Neural cell (in vitro differentiated cells): ENCODE measurements around the gene BRCA2. TPM values are rescaled to one million over a fixed set of nuclear protein-coding genes. Genes with fewer than 3 reads are reported as not detected.

ENCODE experiments used
- H2AFZ ChIP-seq: fragments of 200-600, 300-800 bp; sonication (generic), shearing (Covaris generic); 2 replicates; pipeline ENCODE4 v1.6.0; 2014; ENCODE audit warnings: low read depth, mild to moderate bottlenecking, antibody characterized with exemption, low read length, moderate library complexity
- H3F3A ChIP-seq: fragments of 200-600 bp; shearing (Covaris generic); 2 replicates; pipeline ENCODE4 v1.6.1; 2016; ENCODE audit warnings: mild to moderate bottlenecking, moderate library complexity, mixed read lengths, antibody characterized with exemption, low read length; ENCODE audit not compliant: insufficient read depth, poor library complexity, severe bottlenecking
- H3K27ac ChIP-seq: fragments of 200-600, 300-800 bp; sonication (generic), shearing (Covaris generic); 2 replicates; pipeline ENCODE4 v1.5.1; 2014; ENCODE audit warnings: mild to moderate bottlenecking, low read length, moderate library complexity
- H3K27me3 ChIP-seq: fragments of 300-800, 200-600 bp; sonication (generic), shearing (Covaris generic); 2 replicates; pipeline ENCODE4 v1.6.0; 2014; ENCODE audit warnings: mild to moderate bottlenecking, low read depth, low read length, moderate library complexity; ENCODE audit not compliant: insufficient read depth
- H3K36me3 ChIP-seq: fragments of 300-800, 200-600 bp; sonication (generic), shearing (Covaris generic); 2 replicates; pipeline ENCODE4 v1.5.1; 2014; ENCODE audit warnings: mild to moderate bottlenecking, antibody characterized with exemption, low read length, moderate library complexity; ENCODE audit not compliant: insufficient read depth
- H3K4me2 ChIP-seq: fragments of 300-800, 200-600 bp; sonication (generic), shearing (Covaris generic); 2 replicates; pipeline ENCODE4 v1.6.0; 2014; ENCODE audit warnings: mild to moderate bottlenecking, low read length
- H3K4me3 ChIP-seq: fragments of 300-800, 200-600 bp; sonication (generic), shearing (Covaris generic); 2 replicates; pipeline ENCODE4 v1.5.1; 2014; ENCODE audit warnings: mild to moderate bottlenecking, low read length, moderate library complexity
- H3K79me2 ChIP-seq: fragments of 200-600 bp; shearing (Covaris generic); replicated peaks from 2 replicates; pipeline ENCODE4 v1.6.0; 2014; ENCODE audit warnings: mild to moderate bottlenecking, low read length, moderate library complexity; ENCODE audit not compliant: insufficient read depth
- H3K9ac ChIP-seq: fragments of 300-800, 200-600 bp; sonication (generic), shearing (Covaris generic); 2 replicates; pipeline ENCODE4 v1.6.1; 2016; ENCODE audit warnings: mild to moderate bottlenecking, low read length, mixed read lengths
- H3K9me2 ChIP-seq: fragments of 200-600 bp; shearing (Covaris generic); 2 replicates; pipeline ENCODE4 v1.6.1; 2016; ENCODE audit warnings: mild to moderate bottlenecking, low read length, mixed read lengths; ENCODE audit not compliant: insufficient read depth
- H3K9me3 ChIP-seq: fragments of 200-600, 300-800 bp; sonication (generic), shearing (Covaris generic); 2 replicates; pipeline ENCODE4 v1.6.1; 2016; ENCODE audit warnings: mild to moderate bottlenecking, mixed run types, low read length, moderate library complexity, mixed read lengths
- H4K20me1 ChIP-seq: fragments of 200-600 bp; shearing (Covaris generic); 2 replicates; pipeline ENCODE4 v1.6.1; 2016; ENCODE audit warnings: mild to moderate bottlenecking, mixed run types; ENCODE audit not compliant: insufficient read depth
- EP300 ChIP-seq: fragments of 450-650 bp; conservative IDR thresholded peaks from 2 replicates; pipeline ENCODE4 v1.6.1; 2014; ENCODE audit warnings: antibody characterized with exemption, mild to moderate bottlenecking, moderate library complexity; ENCODE audit not compliant: poor library complexity, severe bottlenecking
- EZH2 ChIP-seq: fragments of 200-600, 300-800 bp; shearing (Covaris generic), sonication (generic); IDR thresholded peaks from 2 replicates; pipeline ENCODE4 v1.6.1; 2014; ENCODE audit warnings: antibody characterized with exemption, low read length, borderline replicate concordance, mild to moderate bottlenecking; ENCODE audit not compliant: insufficient read depth, poor library complexity, severe bottlenecking
- MXI1 ChIP-seq: fragments of 450-650 bp; conservative IDR thresholded peaks from 2 replicates; pipeline ENCODE4 v1.6.1; 2014; ENCODE audit warnings: antibody characterized with exemption, mild to moderate bottlenecking; ENCODE audit not compliant: poor library complexity, severe bottlenecking
- POLR2AphosphoS5 ChIP-seq: IDR thresholded peaks from 2 replicates; pipeline ENCODE4 v1.6.1; 2012
- RAD21 ChIP-seq: fragments of 450-650 bp; conservative IDR thresholded peaks from 2 replicates; pipeline ENCODE4 v1.6.1; 2014; ENCODE audit warnings: antibody characterized with exemption, mild to moderate bottlenecking, moderate library complexity
- SMC3 ChIP-seq: fragments of 450-650 bp; conservative IDR thresholded peaks from 2 replicates; pipeline ENCODE4 v1.6.1; 2014; ENCODE audit warnings: antibody characterized with exemption, mild to moderate bottlenecking, moderate library complexity; ENCODE audit not compliant: poor library complexity
- TAF1 ChIP-seq: IDR thresholded peaks from 2 replicates; pipeline ENCODE4 v1.6.1; 2012; ENCODE audit warnings: low read depth
- polyA plus RNA-seq: library from polyadenylated mRNA; depleted of rRNA; stranded (reverse); fragments of >200 nt; gene quantifications from 2 replicates; pipeline ENCODE4 v1.2.3, GENCODE V29; 2014
- TF ChIP-seq, protein P1 (sequence below): IDR thresholded peaks from 2 replicates; pipeline ENCODE4 v1.6.1; 2012; ENCODE audit warnings: borderline replicate concordance
- TF ChIP-seq, protein P2 (sequence below): fragments of 450-650 bp; IDR thresholded peaks from 2 replicates; pipeline ENCODE4 v1.5.1; 2014; ENCODE audit warnings: antibody characterized with exemption, mild to moderate bottlenecking, moderate library complexity; ENCODE audit not compliant: poor library complexity, severe bottlenecking

BRCA2 gene
- polyA plus RNA-seq, 1 donor from 2014 or later: 0.11 TPM

- Histone ChIP-seq H4K20me1 (no peaks in the 10 kb centered on the region), H3K36me3 (no peaks in the 10 kb centered on the region), H3K4me2 (no peak overlapping the region), H3F3A (no peaks in the 10 kb centered on the region), H3K27ac (no peak overlapping the region), H3K4me3 (no peak overlapping the region), H3K27me3 (no peaks in the 10 kb centered on the region), H2AFZ (no peak overlapping the region), H3K9me3 (no peaks in the 10 kb centered on the region), H3K9ac (no peak overlapping the region), H3K79me2 (no peaks in the 10 kb centered on the region), H3K9me2 (no peaks in the 10 kb centered on the region)
- TF ChIP-seq MXI1 (no peak), EZH2 (no peak), SMC3 (no peak), POLR2AphosphoS5 (no peak), EP300 (no peak), TAF1 (no peak)
- TF ChIP-seq, protein P1, sequence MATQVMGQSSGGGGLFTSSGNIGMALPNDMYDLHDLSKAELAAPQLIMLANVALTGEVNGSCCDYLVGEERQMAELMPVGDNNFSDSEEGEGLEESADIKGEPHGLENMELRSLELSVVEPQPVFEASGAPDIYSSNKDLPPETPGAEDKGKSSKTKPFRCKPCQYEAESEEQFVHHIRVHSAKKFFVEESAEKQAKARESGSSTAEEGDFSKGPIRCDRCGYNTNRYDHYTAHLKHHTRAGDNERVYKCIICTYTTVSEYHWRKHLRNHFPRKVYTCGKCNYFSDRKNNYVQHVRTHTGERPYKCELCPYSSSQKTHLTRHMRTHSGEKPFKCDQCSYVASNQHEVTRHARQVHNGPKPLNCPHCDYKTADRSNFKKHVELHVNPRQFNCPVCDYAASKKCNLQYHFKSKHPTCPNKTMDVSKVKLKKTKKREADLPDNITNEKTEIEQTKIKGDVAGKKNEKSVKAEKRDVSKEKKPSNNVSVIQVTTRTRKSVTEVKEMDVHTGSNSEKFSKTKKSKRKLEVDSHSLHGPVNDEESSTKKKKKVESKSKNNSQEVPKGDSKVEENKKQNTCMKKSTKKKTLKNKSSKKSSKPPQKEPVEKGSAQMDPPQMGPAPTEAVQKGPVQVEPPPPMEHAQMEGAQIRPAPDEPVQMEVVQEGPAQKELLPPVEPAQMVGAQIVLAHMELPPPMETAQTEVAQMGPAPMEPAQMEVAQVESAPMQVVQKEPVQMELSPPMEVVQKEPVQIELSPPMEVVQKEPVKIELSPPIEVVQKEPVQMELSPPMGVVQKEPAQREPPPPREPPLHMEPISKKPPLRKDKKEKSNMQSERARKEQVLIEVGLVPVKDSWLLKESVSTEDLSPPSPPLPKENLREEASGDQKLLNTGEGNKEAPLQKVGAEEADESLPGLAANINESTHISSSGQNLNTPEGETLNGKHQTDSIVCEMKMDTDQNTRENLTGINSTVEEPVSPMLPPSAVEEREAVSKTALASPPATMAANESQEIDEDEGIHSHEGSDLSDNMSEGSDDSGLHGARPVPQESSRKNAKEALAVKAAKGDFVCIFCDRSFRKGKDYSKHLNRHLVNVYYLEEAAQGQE: no peak
- TF ChIP-seq, protein P2, sequence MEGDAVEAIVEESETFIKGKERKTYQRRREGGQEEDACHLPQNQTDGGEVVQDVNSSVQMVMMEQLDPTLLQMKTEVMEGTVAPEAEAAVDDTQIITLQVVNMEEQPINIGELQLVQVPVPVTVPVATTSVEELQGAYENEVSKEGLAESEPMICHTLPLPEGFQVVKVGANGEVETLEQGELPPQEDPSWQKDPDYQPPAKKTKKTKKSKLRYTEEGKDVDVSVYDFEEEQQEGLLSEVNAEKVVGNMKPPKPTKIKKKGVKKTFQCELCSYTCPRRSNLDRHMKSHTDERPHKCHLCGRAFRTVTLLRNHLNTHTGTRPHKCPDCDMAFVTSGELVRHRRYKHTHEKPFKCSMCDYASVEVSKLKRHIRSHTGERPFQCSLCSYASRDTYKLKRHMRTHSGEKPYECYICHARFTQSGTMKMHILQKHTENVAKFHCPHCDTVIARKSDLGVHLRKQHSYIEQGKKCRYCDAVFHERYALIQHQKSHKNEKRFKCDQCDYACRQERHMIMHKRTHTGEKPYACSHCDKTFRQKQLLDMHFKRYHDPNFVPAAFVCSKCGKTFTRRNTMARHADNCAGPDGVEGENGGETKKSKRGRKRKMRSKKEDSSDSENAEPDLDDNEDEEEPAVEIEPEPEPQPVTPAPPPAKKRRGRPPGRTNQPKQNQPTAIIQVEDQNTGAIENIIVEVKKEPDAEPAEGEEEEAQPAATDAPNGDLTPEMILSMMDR: no peak
Measured at GRCh38 chr13:32385410-32385809, 70.1 kb downstream of the BRCA2 start.

DNA sequence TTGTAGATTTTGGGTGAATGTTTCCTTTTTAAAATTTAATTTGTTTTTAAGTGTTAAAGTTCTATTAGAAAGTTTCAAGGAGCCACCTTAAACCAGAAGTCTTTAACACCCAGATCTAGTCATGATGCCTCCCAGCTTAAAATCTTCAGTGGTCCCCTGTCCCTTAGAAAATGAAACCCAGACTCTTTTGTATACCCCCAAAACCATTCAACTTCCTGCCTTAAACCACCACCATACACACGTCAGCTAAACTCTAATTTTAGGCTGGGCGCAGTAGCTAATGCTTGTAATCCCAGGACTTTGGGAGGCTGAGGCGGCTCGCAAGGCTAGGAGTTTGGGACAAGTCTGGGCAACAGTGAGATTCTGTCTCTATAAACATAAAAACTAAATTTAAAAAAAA lies 74.7 kb downstream of the BRCA2 start:
- H3K36me3 ChIP-seq: no peaks in the 10 kb centered on the region
- TF ChIP-seq RAD21 (no peak), MXI1 (no peak), TAF1 (no peak), EZH2 (no peak), SMC3 (no peak), POLR2AphosphoS5 (no peak), EP300 (no peak)
- TF ChIP-seq, protein P1: no peak
- TF ChIP-seq, protein P2: no peak
- H3K79me2 ChIP-seq: no peaks in the 10 kb centered on the region
- no peak overlapping the region for H2AFZ ChIP-seq
- H3K27me3 ChIP-seq: no peaks in the 10 kb centered on the region
- no peak overlapping the region for H3K27ac ChIP-seq
- H3K4me2 ChIP-seq: no peak overlapping the region
- H3F3A ChIP-seq: no peaks in the 10 kb centered on the region
- no peaks in the 10 kb centered on the region for H3K9me3 ChIP-seq
- H4K20me1 ChIP-seq: no peaks in the 10 kb centered on the region
- H3K9ac ChIP-seq: no peak overlapping the region
- no peak overlapping the region for H3K4me3 ChIP-seq
- H3K9me2 ChIP-seq: no peaks in the 10 kb centered on the region
